OCI-LY3 (cell line): ENCODE results near the gene KRABD2.

Source experiments
- EZH2phosphoT487 ChIP-seq: fragments of 200-600 bp; shearing (Covaris generic); IDR thresholded peaks from 2 replicates; pipeline ENCODE4 v1.6.1; 2018; ENCODE audit warnings: antibody characterized with exemption, mixed run types, low read depth
- TF ChIP-seq, protein P1 (sequence below): fragments of 200-600, 300-600 bp; sonication (generic); IDR thresholded peaks from 2 replicates; pipeline ENCODE4 v1.5.1; 2014; ENCODE audit warnings: antibody characterized with exemption, low read length, low read depth

DNA sequence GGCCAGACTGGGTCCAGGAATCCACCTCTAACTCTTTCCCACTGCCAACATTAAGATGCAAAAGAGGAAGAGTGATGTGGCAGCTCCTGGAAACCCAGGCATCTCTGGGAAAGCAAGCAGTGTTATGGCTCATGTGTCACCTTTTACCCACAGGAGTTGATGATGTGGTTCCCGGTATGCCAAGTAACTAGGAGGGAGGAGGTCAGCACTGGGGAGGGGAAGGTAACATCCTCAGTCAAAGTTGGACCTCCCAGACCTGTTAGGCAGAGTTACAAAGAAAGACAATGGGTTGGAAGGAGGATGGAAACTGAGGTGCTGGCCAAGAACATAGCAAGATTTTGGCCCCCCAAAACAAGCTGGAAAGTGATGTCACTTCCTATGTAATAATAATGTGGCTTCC is 11.4 kb downstream of the KRABD2 start:
- TF ChIP-seq EZH2phosphoT487: no peak
- TF ChIP-seq, protein P1, sequence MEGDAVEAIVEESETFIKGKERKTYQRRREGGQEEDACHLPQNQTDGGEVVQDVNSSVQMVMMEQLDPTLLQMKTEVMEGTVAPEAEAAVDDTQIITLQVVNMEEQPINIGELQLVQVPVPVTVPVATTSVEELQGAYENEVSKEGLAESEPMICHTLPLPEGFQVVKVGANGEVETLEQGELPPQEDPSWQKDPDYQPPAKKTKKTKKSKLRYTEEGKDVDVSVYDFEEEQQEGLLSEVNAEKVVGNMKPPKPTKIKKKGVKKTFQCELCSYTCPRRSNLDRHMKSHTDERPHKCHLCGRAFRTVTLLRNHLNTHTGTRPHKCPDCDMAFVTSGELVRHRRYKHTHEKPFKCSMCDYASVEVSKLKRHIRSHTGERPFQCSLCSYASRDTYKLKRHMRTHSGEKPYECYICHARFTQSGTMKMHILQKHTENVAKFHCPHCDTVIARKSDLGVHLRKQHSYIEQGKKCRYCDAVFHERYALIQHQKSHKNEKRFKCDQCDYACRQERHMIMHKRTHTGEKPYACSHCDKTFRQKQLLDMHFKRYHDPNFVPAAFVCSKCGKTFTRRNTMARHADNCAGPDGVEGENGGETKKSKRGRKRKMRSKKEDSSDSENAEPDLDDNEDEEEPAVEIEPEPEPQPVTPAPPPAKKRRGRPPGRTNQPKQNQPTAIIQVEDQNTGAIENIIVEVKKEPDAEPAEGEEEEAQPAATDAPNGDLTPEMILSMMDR: no peak
